Neuronal stem cell (in vitro differentiated cells): ENCODE data around the gene VRTN.
A peak's percentile ranks its signal among the peaks of the same experiment; 100 is the strongest.

Source experiments
- DNase-seq: peaks from one replicate; pipeline ENCODE4 v3.0.0-alpha.2; 2013; ENCODE audit warnings: low spot score
- H2AFZ ChIP-seq: one replicate; pipeline ENCODE4 v1.6.1; 2013; ENCODE audit warnings: mild to moderate bottlenecking, low read length, inconsistent platforms
- H2AK5ac ChIP-seq: 2 replicates; pipeline ENCODE4 v1.6.1; 2013; ENCODE audit warnings: low read depth, mild to moderate bottlenecking, inconsistent platforms, low read length, moderate library complexity, mixed read lengths
- H2BK120ac ChIP-seq: 2 replicates; pipeline ENCODE4 v1.6.1; 2013; ENCODE audit warnings: low read depth, mild to moderate bottlenecking, inconsistent platforms, low read length, moderate library complexity, mixed read lengths
- H2BK12ac ChIP-seq: one replicate; pipeline ENCODE4 v1.6.1; 2013; ENCODE audit warnings: low read length, inconsistent platforms
- H2BK15ac ChIP-seq: 2 replicates; pipeline ENCODE4 v1.6.1; 2013; ENCODE audit warnings: mild to moderate bottlenecking, low read length, inconsistent platforms, mixed read lengths
- H2BK5ac ChIP-seq: one replicate; pipeline ENCODE4 v1.6.1; 2013; ENCODE audit warnings: inconsistent platforms, mild to moderate bottlenecking, low read length, moderate library complexity
- H3K14ac ChIP-seq: one replicate; pipeline ENCODE4 v1.6.1; 2013; ENCODE audit warnings: low read length, inconsistent platforms
- H3K18ac ChIP-seq: 2 replicates; pipeline ENCODE4 v1.6.1; 2013; ENCODE audit warnings: low read length, inconsistent platforms
- H3K23ac ChIP-seq: 2 replicates; pipeline ENCODE4 v1.6.1; 2013; ENCODE audit warnings: low read depth, mild to moderate bottlenecking, mixed read lengths, low read length, inconsistent platforms; ENCODE audit not compliant: poor library complexity
- H3K27ac ChIP-seq: replicated peaks from 3 replicates; pipeline ENCODE4 v1.5.1; 2013; ENCODE audit warnings: low read length, inconsistent platforms
- H3K27me3 ChIP-seq, 3 experiments: 2 replicates each; pipeline ENCODE4 v1.6.1; 2013; ENCODE audit warnings: low read length in 3 of 3, mild to moderate bottlenecking in 2 of 3, inconsistent platforms in 1 of 3, low read depth in 1 of 3, mixed read lengths in 1 of 3, moderate library complexity in 1 of 3; ENCODE audit not compliant: control insufficient read depth in 3 of 3, insufficient read depth in 3 of 3
- H3K36me3 ChIP-seq, 2 donors: replicated peaks in 1 of 2; 2 replicates each; pipeline ENCODE4 v1.6.1; 2013; ENCODE audit warnings: low read length in 2 of 2; ENCODE audit not compliant: control insufficient read depth in 2 of 2, insufficient read depth in 2 of 2
- H3K4ac ChIP-seq: 2 replicates; pipeline ENCODE4 v1.6.1; 2013; ENCODE audit warnings: inconsistent platforms, mild to moderate bottlenecking, low read length, moderate library complexity
- H3K4me1 ChIP-seq, 2 donors: 1 replicate in 1 of 2; 2 replicates in 1 of 2; pipeline ENCODE4 v1.6.1; 2013; ENCODE audit warnings: low read length in 2 of 2, low read depth in 1 of 2; ENCODE audit not compliant: control insufficient read depth in 2 of 2, insufficient read depth in 1 of 2
- H3K4me2 ChIP-seq: one replicate; pipeline ENCODE4 v1.6.1; 2013; ENCODE audit warnings: mild to moderate bottlenecking, low read length, inconsistent platforms; ENCODE audit not compliant: insufficient read depth, poor library complexity, severe bottlenecking
- H3K4me3 ChIP-seq, 2 donors: 2 replicates each; pipeline ENCODE4 v1.5.1; 2013; ENCODE audit warnings: low read length in 2 of 2, mild to moderate bottlenecking in 2 of 2, inconsistent platforms in 1 of 2, moderate library complexity in 1 of 2
- H3K79me1 ChIP-seq: one replicate; pipeline ENCODE4 v1.6.1; 2013; ENCODE audit warnings: low read depth, mild to moderate bottlenecking, inconsistent platforms, low read length, moderate library complexity
- H3K9ac ChIP-seq: one replicate; pipeline ENCODE4 v1.6.1; 2013; ENCODE audit warnings: mild to moderate bottlenecking, low read depth, low read length, inconsistent platforms; ENCODE audit not compliant: poor library complexity
- H3K9me3 ChIP-seq, 2 donors: replicated peaks in 1 of 2; 2 replicates each; pipeline versions ENCODE3 to v1.6.1; 2013; ENCODE audit warnings: low read length in 2 of 2, mild to moderate bottlenecking in 2 of 2, inconsistent platforms in 1 of 2, low read depth in 1 of 2, mixed read lengths in 1 of 2, moderate library complexity in 1 of 2; ENCODE audit not compliant: control insufficient read depth in 2 of 2, insufficient read depth in 1 of 2
- H4K8ac ChIP-seq: one replicate; pipeline ENCODE4 v1.6.1; 2013; ENCODE audit warnings: low read depth, mild to moderate bottlenecking, inconsistent platforms, low read length, moderate library complexity
- H4K91ac ChIP-seq: one replicate; pipeline ENCODE4 v1.6.1; 2013; ENCODE audit warnings: low read length, low read depth, mild to moderate bottlenecking, inconsistent platforms; ENCODE audit not compliant: poor library complexity
- WGBS, 2 donors: extraction: QIAGEN DNeasy Blood & Tissue Kit; methylation state at CpG; one replicate each; pipeline ENCODE4 v1.1.7; 2013; ENCODE audit warnings: missing lambda C conversion rate in 2 of 2, mixed read lengths in 1 of 2; ENCODE audit not compliant: insufficient read length in 2 of 2, insufficient replicate concordance in 1 of 2; ENCODE audit errors: extremely low coverage in 2 of 2; 5-methylcytosine and 5-hydroxymethylcytosine counted together

VRTN gene

GRCh38 chr14:74403619-74404417 lies 55.5 kb downstream of the VRTN start:
- no peak for DNase-seq
- WGBS, 2 donors = no CpG with 5 or more reads among the region's 12 CpGs
- peak overlapping the region; percentile 40 for H3K23ac ChIP-seq

GRCh38 chr14:74404435-74404834 lies 56.2 kb downstream of the VRTN start:
- no peak overlapping the region for H3K4me2 ChIP-seq
- H2BK12ac ChIP-seq = no peak overlapping the region
- H3K9me3 ChIP-seq = no peaks in the 10 kb centered on the region
- no peak overlapping the region for H4K91ac ChIP-seq
- peaks cover 3% of the 10 kb centered on the region for H3K79me1 ChIP-seq
- WGBS, 2 donors = no CpG with 5 or more reads among the region's 7 CpGs
- peak overlapping the region; percentile 6 for H2BK120ac ChIP-seq
- H2AFZ ChIP-seq = no peak overlapping the region
- peak overlapping the region; percentile 25 for H2BK15ac ChIP-seq
- H3K36me3 ChIP-seq = no peaks in the 10 kb centered on the region
- peak overlapping the region; percentile 93 for H2AK5ac ChIP-seq
- H4K8ac ChIP-seq = no peak overlapping the region
- DNase-seq = no peak
- H3K9ac ChIP-seq = peak overlapping the region; percentile 61
- peak overlapping the region; percentile 90 for H3K18ac ChIP-seq
- no peak overlapping the region for H3K4ac ChIP-seq
- H3K4me3 ChIP-seq = no peak overlapping the region
- peaks cover 13 to 26% of the 10 kb centered on the region in 2 donors for H3K4me1 ChIP-seq
- H3K23ac ChIP-seq = no peak overlapping the region
- H3K27ac ChIP-seq = no peak overlapping the region
- H2BK5ac ChIP-seq = no peak overlapping the region
- no peak overlapping the region for H3K14ac ChIP-seq
- H3K27me3 ChIP-seq = peaks cover 0 to 41% (median 0%) of the 10 kb centered on the region in 3 experiments

More at GRCh38 chr14:74403619-74404417, 55.5 kb downstream of the VRTN start:
- Histone ChIP-seq H3K36me3 (no peaks in the 10 kb centered on the region), H3K4ac (no peak overlapping the region), H2BK120ac (no peak overlapping the region), H3K4me2 (no peak overlapping the region), H3K79me1 (peaks cover 3% of the 10 kb centered on the region), H2BK12ac (peak overlapping the region; percentile 95), H4K91ac (no peak overlapping the region), H2BK5ac (no peak overlapping the region), H4K8ac (peak overlapping the region; percentile 86), H3K4me3 (no peak overlapping the region), H3K18ac (peak overlapping the region; percentile 86), H3K9me3 (no peaks in the 10 kb centered on the region), H3K14ac (no peak overlapping the region), H2AFZ (no peak overlapping the region), H3K9ac (peak overlapping the region; percentile 61), H2BK15ac (peak overlapping the region; percentile 76), H3K27ac (no peak overlapping the region), H3K4me1 (peaks cover 13 to 26% of the 10 kb centered on the region in 2 donors), H3K27me3 (peaks cover 0 to 45% (median 0%) of the 10 kb centered on the region in 3 experiments), H2AK5ac (peak overlapping the region; percentile 64)

GRCh38 chr14:74405663-74406062 lies 57.4 kb downstream of the VRTN start:
- peaks cover 13 to 26% of the 10 kb centered on the region in 2 donors for H3K4me1 ChIP-seq
- H3K9me3 ChIP-seq = no peaks in the 10 kb centered on the region
- peaks cover 6% of the 10 kb centered on the region for H3K79me1 ChIP-seq
- peaks cover 0 to 29% (median 0%) of the 10 kb centered on the region in 3 experiments for H3K27me3 ChIP-seq
- WGBS, 2 donors = no CpG with 5 or more reads among the region's 4 CpGs
- H3K9ac ChIP-seq = no peak overlapping the region
- no peak overlapping the region for H2AFZ ChIP-seq
- no peaks in the 10 kb centered on the region for H3K36me3 ChIP-seq
- H2AK5ac ChIP-seq = peak overlapping the region; percentile 93
- no peak overlapping the region for H3K23ac ChIP-seq
- H3K4ac ChIP-seq = no peak overlapping the region
- H3K4me3 ChIP-seq = no peak overlapping the region
- no peak overlapping the region for H4K8ac ChIP-seq
- H2BK12ac ChIP-seq = no peak overlapping the region
- H4K91ac ChIP-seq = no peak overlapping the region
- no peak overlapping the region for H2BK5ac ChIP-seq
- no peak overlapping the region for H3K27ac ChIP-seq
- peak overlapping the region; percentile 81 for H2BK120ac ChIP-seq
- no peak for DNase-seq
- H3K4me2 ChIP-seq = no peak overlapping the region
- H3K18ac ChIP-seq = no peak overlapping the region
- H2BK15ac ChIP-seq = peak overlapping the region; percentile 25
- no peak overlapping the region for H3K14ac ChIP-seq

GRCh38 chr14:74407021-74407800 lies 58.9 kb downstream of the VRTN start:
- Histone ChIP-seq H3K4ac (no peak overlapping the region), H3K79me1 (peaks cover 6% of the 10 kb centered on the region), H2BK5ac (peak overlapping the region; percentile 80), H3K23ac (peak overlapping the region; percentile 73), H3K9me3 (no peaks in the 10 kb centered on the region), H4K91ac (no peak overlapping the region), H3K14ac (peak overlapping the region; percentile 75), H2BK120ac (peak overlapping the region; percentile 61), H3K4me3 (no peak overlapping the region), H2AFZ (no peak overlapping the region), H3K9ac (no peak overlapping the region), H3K4me2 (no peak overlapping the region), H3K4me1 (peaks cover 5 to 14% of the 10 kb centered on the region in 2 donors), H3K27ac (no peak overlapping the region), H4K8ac (peak overlapping the region; percentile 56), H3K36me3 (no peaks in the 10 kb centered on the region), H3K18ac (peak overlapping the region; percentile 94), H2BK15ac (peak overlapping the region; percentile 83), H2AK5ac (peak overlapping the region; percentile 96), H3K27me3 (peaks cover 0 to 16% (median 0%) of the 10 kb centered on the region in 3 experiments), H2BK12ac (no peak overlapping the region)
- WGBS, 2 donors = no CpG with 5 or more reads among the region's 17 CpGs
- DNase-seq = no peak
